ENCODE data around the gene PARD6G. TPM values are rescaled to one million over a fixed set of nuclear protein-coding genes. Genes with fewer than 3 reads are reported as not detected.

Gene PARD6G
- total RNA-seq, 1 donor from 2014 or later: 29.6 TPM

DNA sequence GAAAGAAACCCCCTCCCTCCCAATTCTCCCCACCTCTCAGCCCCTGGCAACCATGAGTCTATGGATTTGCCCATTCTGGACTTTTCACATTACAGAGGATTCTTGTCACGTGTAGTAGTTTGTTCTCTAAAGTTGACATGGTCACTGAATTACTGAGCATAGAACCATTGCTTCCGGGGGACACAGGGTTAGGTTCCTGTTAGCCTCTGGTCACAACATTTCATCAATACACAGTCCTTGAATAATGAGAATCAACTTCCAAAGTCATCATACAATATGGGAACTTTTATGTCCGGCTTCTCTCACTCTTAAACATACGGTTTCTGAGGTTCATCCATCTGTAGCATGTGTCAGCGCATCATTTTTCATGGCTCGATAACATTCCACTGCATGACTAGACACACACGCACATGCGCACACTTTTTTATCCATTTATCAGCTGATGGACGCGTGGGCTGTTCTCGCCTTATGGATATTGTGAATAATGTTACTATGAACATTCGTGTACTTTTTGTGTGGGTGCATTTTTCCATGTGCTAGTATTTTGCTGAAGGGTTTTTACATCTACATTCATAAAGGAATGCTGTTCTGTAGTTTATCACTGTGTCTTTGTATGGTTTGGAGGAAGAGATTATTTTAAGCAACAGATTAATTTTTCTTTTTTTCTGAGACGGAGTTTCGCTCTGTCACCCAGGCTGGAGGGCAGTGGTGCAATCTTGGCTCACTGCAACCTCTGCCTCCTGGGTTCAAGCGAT, 48.1 kb downstream of the PARD6G start:
- no peak overlapping the region for H3K4me3 Mint-ChIP-seq (ENCODE audit: unreplicated experiment)
- peaks cover 5% of the 10 kb centered on the region for H3K36me3 Mint-ChIP-seq (ENCODE audit: low read depth, unreplicated experiment)
- no peaks in the 10 kb centered on the region for H3K27me3 ChIP-seq (ENCODE audit: insufficient read depth, low read length)
- no peaks in the 10 kb centered on the region for H3K27me3 Mint-ChIP-seq (ENCODE audit: low read depth, unreplicated experiment)
- peaks cover 26% of the 10 kb centered on the region for H4K20me1 ChIP-seq (ENCODE audit: insufficient read depth, low read length)
- H3K9me3 Mint-ChIP-seq (ENCODE audit: unreplicated experiment): no peaks in the 10 kb centered on the region
- H3K36me3 ChIP-seq (ENCODE audit: insufficient read depth, low read length): no peaks in the 10 kb centered on the region
- H3K27ac ChIP-seq (ENCODE audit: low read depth, low read length): no peak overlapping the region
- no peaks in the 10 kb centered on the region for H3K79me2 ChIP-seq (ENCODE audit: insufficient read depth, low read length)
- no peak overlapping the region for H3K9ac ChIP-seq (ENCODE audit: low read length)
- peak overlapping the region; percentile 66 for H3K27ac Mint-ChIP-seq (ENCODE audit: unreplicated experiment)
- no peak overlapping the region for H2AFZ ChIP-seq (ENCODE audit: low read depth, low read length)
- H3K4me2 ChIP-seq (ENCODE audit: low read length): no peak overlapping the region
- H3K4me1 ChIP-seq (ENCODE audit: insufficient read depth, low read length): peaks cover 36% of the 10 kb centered on the region
- DNase-seq (ENCODE audit: low read depth) (no peak), FAIRE-seq (no peak)
- H3K4me3 ChIP-seq (ENCODE audit: insufficient read depth, low read depth, low read length): no peak overlapping the region
- TF ChIP-seq, protein P1, sequence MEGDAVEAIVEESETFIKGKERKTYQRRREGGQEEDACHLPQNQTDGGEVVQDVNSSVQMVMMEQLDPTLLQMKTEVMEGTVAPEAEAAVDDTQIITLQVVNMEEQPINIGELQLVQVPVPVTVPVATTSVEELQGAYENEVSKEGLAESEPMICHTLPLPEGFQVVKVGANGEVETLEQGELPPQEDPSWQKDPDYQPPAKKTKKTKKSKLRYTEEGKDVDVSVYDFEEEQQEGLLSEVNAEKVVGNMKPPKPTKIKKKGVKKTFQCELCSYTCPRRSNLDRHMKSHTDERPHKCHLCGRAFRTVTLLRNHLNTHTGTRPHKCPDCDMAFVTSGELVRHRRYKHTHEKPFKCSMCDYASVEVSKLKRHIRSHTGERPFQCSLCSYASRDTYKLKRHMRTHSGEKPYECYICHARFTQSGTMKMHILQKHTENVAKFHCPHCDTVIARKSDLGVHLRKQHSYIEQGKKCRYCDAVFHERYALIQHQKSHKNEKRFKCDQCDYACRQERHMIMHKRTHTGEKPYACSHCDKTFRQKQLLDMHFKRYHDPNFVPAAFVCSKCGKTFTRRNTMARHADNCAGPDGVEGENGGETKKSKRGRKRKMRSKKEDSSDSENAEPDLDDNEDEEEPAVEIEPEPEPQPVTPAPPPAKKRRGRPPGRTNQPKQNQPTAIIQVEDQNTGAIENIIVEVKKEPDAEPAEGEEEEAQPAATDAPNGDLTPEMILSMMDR (IDR thresholded peaks at IDR 0.05; ENCODE audit: insufficient read depth, low read depth, low read length): no peak
- no peak for TF ChIP-seq EZH2 (IDR thresholded peaks at IDR 0.05; ENCODE audit: insufficient read depth, low read length)
- peaks cover 41% of the 10 kb centered on the region for H3K4me1 Mint-ChIP-seq (ENCODE audit: low read depth, unreplicated experiment)
- H3K9me3 ChIP-seq (ENCODE audit: insufficient read depth, low read depth, low read length): no peaks in the 10 kb centered on the region

DNA sequence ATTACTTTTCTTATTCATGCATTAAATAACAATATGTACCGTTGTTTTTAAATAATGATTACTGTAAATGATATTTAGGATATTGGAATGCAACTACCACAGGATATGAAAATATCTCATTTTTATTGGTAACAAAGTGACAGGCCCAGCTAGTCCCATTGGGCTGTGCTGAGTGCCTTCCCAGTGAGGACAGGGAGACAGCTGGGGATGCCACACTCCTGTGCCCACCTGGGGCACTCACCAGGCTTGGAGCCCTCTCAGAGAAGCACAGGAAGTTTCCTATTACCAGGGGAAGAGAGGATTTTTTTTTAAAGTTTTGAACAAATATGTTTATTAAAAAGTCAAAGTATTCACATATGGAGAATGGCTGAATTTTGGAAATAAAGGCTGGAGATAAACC, 48.9 kb downstream of the PARD6G start:
- no peak overlapping the region for H3K4me3 ChIP-seq (ENCODE audit: insufficient read depth, low read depth, low read length)
- peaks cover 40% of the 10 kb centered on the region for H3K4me1 Mint-ChIP-seq (ENCODE audit: low read depth, unreplicated experiment)
- FAIRE-seq: no peak
- no peaks in the 10 kb centered on the region for H3K9me3 ChIP-seq (ENCODE audit: insufficient read depth, low read depth, low read length)
- no peak overlapping the region for H3K27ac Mint-ChIP-seq (ENCODE audit: unreplicated experiment)
- no peaks in the 10 kb centered on the region for H3K27me3 ChIP-seq (ENCODE audit: insufficient read depth, low read length)
- H3K4me3 Mint-ChIP-seq (ENCODE audit: unreplicated experiment): no peak overlapping the region
- no peaks in the 10 kb centered on the region for H3K9me3 Mint-ChIP-seq (ENCODE audit: unreplicated experiment)
- no peaks in the 10 kb centered on the region for H3K79me2 ChIP-seq (ENCODE audit: insufficient read depth, low read length)
- peaks cover 5% of the 10 kb centered on the region for H3K36me3 Mint-ChIP-seq (ENCODE audit: low read depth, unreplicated experiment)
- peaks cover 23% of the 10 kb centered on the region for H4K20me1 ChIP-seq (ENCODE audit: insufficient read depth, low read length)
- peaks cover 35% of the 10 kb centered on the region for H3K4me1 ChIP-seq (ENCODE audit: insufficient read depth, low read length)
- no peak overlapping the region for H3K4me2 ChIP-seq (ENCODE audit: low read length)
- H3K9ac ChIP-seq (ENCODE audit: low read length): no peak overlapping the region
- H3K36me3 ChIP-seq (ENCODE audit: insufficient read depth, low read length): no peaks in the 10 kb centered on the region
- no peak overlapping the region for H2AFZ ChIP-seq (ENCODE audit: low read depth, low read length)
- no peak overlapping the region for H3K27ac ChIP-seq (ENCODE audit: low read depth, low read length)
- TF ChIP-seq EZH2 (IDR thresholded peaks at IDR 0.05; ENCODE audit: insufficient read depth, low read length): no peak
- TF ChIP-seq, protein P1 (IDR thresholded peaks at IDR 0.05; ENCODE audit: insufficient read depth, low read depth, low read length): no peak
- no peak for DNase-seq (ENCODE audit: low read depth)
- H3K27me3 Mint-ChIP-seq (ENCODE audit: low read depth, unreplicated experiment): no peaks in the 10 kb centered on the region

DNA sequence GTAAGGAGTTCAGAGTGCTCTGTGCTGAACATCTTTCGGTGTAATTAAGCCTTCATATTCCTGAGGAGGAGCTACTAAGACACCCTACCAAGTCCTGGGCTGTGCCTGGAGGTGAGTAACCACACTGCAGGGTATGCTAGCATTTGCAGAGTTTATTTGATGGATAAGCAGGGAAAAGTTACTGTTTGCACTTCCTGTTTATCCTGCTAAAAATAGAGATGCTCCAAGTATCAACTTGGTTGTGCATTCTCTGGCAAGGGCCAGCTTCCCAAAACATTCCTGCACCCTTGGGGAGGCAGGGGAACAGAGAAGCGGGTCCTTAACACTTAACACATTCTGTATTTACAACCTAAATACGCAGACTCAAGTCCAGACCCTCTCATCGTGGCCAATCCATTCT, 49.8 kb downstream of the PARD6G start:
- Histone ChIP-seq H3K4me3 (ENCODE audit: insufficient read depth, low read depth, low read length) (no peak overlapping the region), H3K36me3 (ENCODE audit: insufficient read depth, low read length) (no peaks in the 10 kb centered on the region), H3K27ac (ENCODE audit: low read depth, low read length) (no peak overlapping the region), H3K9me3 (ENCODE audit: insufficient read depth, low read depth, low read length) (no peaks in the 10 kb centered on the region), H2AFZ (ENCODE audit: low read depth, low read length) (no peak overlapping the region), H3K9ac (ENCODE audit: low read length) (no peak overlapping the region), H3K27me3 (ENCODE audit: insufficient read depth, low read length) (no peaks in the 10 kb centered on the region), H3K4me2 (ENCODE audit: low read length) (peak overlapping the region; percentile 59), H3K79me2 (ENCODE audit: insufficient read depth, low read length) (no peaks in the 10 kb centered on the region), H4K20me1 (ENCODE audit: insufficient read depth, low read length) (peaks cover 16% of the 10 kb centered on the region), H3K4me1 (ENCODE audit: insufficient read depth, low read length) (peaks cover 27% of the 10 kb centered on the region)
- H3K4me1 Mint-ChIP-seq (ENCODE audit: low read depth, unreplicated experiment): peaks cover 32% of the 10 kb centered on the region
- no peaks in the 10 kb centered on the region for H3K27me3 Mint-ChIP-seq (ENCODE audit: low read depth, unreplicated experiment)
- H3K4me3 Mint-ChIP-seq (ENCODE audit: unreplicated experiment): peak overlapping the region; percentile 62
- DNase-seq (ENCODE audit: low read depth): no peak
- peaks cover 5% of the 10 kb centered on the region for H3K36me3 Mint-ChIP-seq (ENCODE audit: low read depth, unreplicated experiment)
- no peak for TF ChIP-seq EZH2 (IDR thresholded peaks at IDR 0.05; ENCODE audit: insufficient read depth, low read length)
- TF ChIP-seq, protein P1 (IDR thresholded peaks at IDR 0.05; ENCODE audit: insufficient read depth, low read depth, low read length): no peak
- FAIRE-seq: no peak
- H3K9me3 Mint-ChIP-seq (ENCODE audit: unreplicated experiment): no peaks in the 10 kb centered on the region
- peak overlapping the region; percentile 92 for H3K27ac Mint-ChIP-seq (ENCODE audit: unreplicated experiment)

Measured in astrocyte (in vitro differentiated cells and primary cell).